ENCODE measurements around the gene SLC2A4.
A peak's percentile ranks its signal among the peaks of the same experiment; 100 is the strongest.

The SLC2A4 gene

GRCh38 chr17:7280519-7281073 lies 922 bp upstream of the SLC2A4 start:
- DNase-seq: peak; percentile 69

- DNase-seq: no peak
These were observed 634 bp downstream of the SLC2A4 start for GRCh38 chr17:7281953-7282751.

GRCh38 chr17:7282752-7283321 lies 1.3 kb downstream of the SLC2A4 start:
- no peak for DNase-seq

GRCh38 chr17:7283471-7284216 lies 2.1 kb downstream of the SLC2A4 start:
- DNase-seq: no peak

GRCh38 chr17:7284911-7285310 lies 3.4 kb downstream of the SLC2A4 start:
- no peak for DNase-seq

- DNase-seq: no peak
These were observed 4.2 kb downstream of the SLC2A4 start for GRCh38 chr17:7285679-7286078.

GRCh38 chr17:7289256-7290032 lies 7.9 kb downstream of the SLC2A4 start:
- DNase-seq: no peak

- DNase-seq: no peak
These were observed 8.6 kb downstream of the SLC2A4 start for GRCh38 chr17:7290166-7290565.

GRCh38 chr17:7290685-7291084 lies 9.2 kb downstream of the SLC2A4 start:
- DNase-seq: no peak

- DNase-seq: no peak
These were observed 10.7 kb downstream of the SLC2A4 start for GRCh38 chr17:7292194-7292593.

GRCh38 chr17:7292729-7293128 lies 11.2 kb downstream of the SLC2A4 start:
- no peak for DNase-seq

- peak; percentile 85 for DNase-seq
These were observed 11.6 kb downstream of the SLC2A4 start for GRCh38 chr17:7293159-7293558.

GRCh38 chr17:7293816-7294613 lies 12.5 kb downstream of the SLC2A4 start:
- no peak for DNase-seq

- DNase-seq: no peak
These were observed 13.2 kb downstream of the SLC2A4 start, which contains the start of gene YBX2 for GRCh38 chr17:7294614-7295153. YBX2 (minus strand) TSS chr17:7294639; CDS start chr17:7294500, 139 bp downstream.

- DNase-seq: no peak
These were observed 14.0 kb downstream of the SLC2A4 start for GRCh38 chr17:7295230-7296180.

- peak; percentile 24 for DNase-seq
These were observed 14.8 kb downstream of the SLC2A4 start for GRCh38 chr17:7296189-7296861.

GRCh38 chr17:7304179-7304578 lies 22.7 kb downstream of the SLC2A4 start:
- DNase-seq: no peak

GRCh38 chr17:7306911-7307685 lies 25.6 kb downstream of the SLC2A4 start, which contains the start of gene EIF5A:
EIF5A (plus strand) TSS chr17:7307628; CDS start chr17:7309636, 2,008 bp downstream.
- peak; percentile 100 for DNase-seq

Measured in kidney glomerular epithelial cell (primary cell).